DMS53 treated with DMSO at 0.1 percent for 48 hours (cell line): ENCODE results near the gene CLTC.

ENCODE experiments used
- DNase-seq: peaks from one replicate; lab custom pipeline; 2025; ENCODE audit not compliant: unreplicated experiment; lab: John Stamatoyannopoulos, UW

CLTC gene

GRCh38 chr17:59678918-59679317, 59.2 kb downstream of the CLTC start:
- DNase-seq, result no peak

GRCh38 chr17:59680314-59680713, 60.6 kb downstream of the CLTC start:
- DNase-seq, result no peak

GRCh38 chr17:59683283-59683682, 63.6 kb downstream of the CLTC start:
- DNase-seq, result no peak

- no peak for DNase-seq
Observed at GRCh38 chr17:59684967-59685366, 65.3 kb downstream of the CLTC start.

- no peak for DNase-seq
Observed at GRCh38 chr17:59688008-59688407, 68.3 kb downstream of the CLTC start.

- no peak for DNase-seq
Observed at GRCh38 chr17:59688496-59688895, 68.8 kb downstream of the CLTC start.

GRCh38 chr17:59693582-59693981, 73.9 kb downstream of the CLTC start:
- DNase-seq, result no peak

- no peak for DNase-seq
Observed at GRCh38 chr17:59694344-59694743, 74.6 kb downstream of the CLTC start.

GRCh38 chr17:59695945-59696681, 76.4 kb downstream of the CLTC start:
- DNase-seq, result no peak

- no peak for DNase-seq
Observed at GRCh38 chr17:59696682-59697277, 77.1 kb downstream of the CLTC start.

- no peak for DNase-seq
Observed at GRCh38 chr17:59698143-59698542, 78.4 kb downstream of the CLTC start.

- no peak for DNase-seq
Observed at GRCh38 chr17:59699218-59699617, 79.5 kb downstream of the CLTC start.

- no peak for DNase-seq
Observed at GRCh38 chr17:59699786-59700185, 80.1 kb downstream of the CLTC start.

GRCh38 chr17:59702304-59702703, 82.6 kb downstream of the CLTC start:
- DNase-seq, result no peak

GRCh38 chr17:59707149-59707970, 87.7 kb downstream of the CLTC start, which contains the start of the genes PTRH2 and VMP1:
PTRH2 (minus strand) TSS chr17:59707430; CDS start chr17:59697978, 9,452 bp downstream.
VMP1 (plus strand) TSS chr17:59707654; CDS start chr17:59731447, 23,793 bp downstream.
- DNase-seq, result peak; percentile 96

GRCh38 chr17:59707971-59708430, 88.3 kb downstream of the CLTC start:
- no peak for DNase-seq

GRCh38 chr17:59711936-59712335, 92.2 kb downstream of the CLTC start:
- no peak for DNase-seq

- no peak for DNase-seq
Observed at GRCh38 chr17:59712862-59713261, 93.2 kb downstream of the CLTC start.

GRCh38 chr17:59714255-59714654, 94.6 kb downstream of the CLTC start:
- DNase-seq, result no peak

GRCh38 chr17:59716427-59716826, 96.7 kb downstream of the CLTC start:
- no peak for DNase-seq

- DNase-seq, result no peak
Observed at GRCh38 chr17:59719526-59719925, 99.8 kb downstream of the CLTC start.

GRCh38 chr17:59722623-59723022, 102.9 kb downstream of the CLTC start:
- DNase-seq, result no peak
